SK-N-SH treated with all-trans-retinoic acid at 6 μM for 48 hours (cell line): Measurements from ENCODE around the gene AGAP3.

Experiments
- CSDC2 ChIP-seq: fragments of 250-450 bp; sonication (Bioruptor Pico); IDR thresholded peaks from 2 replicates; pipeline ENCODE4 v1.5.0; 2020; ENCODE audit warnings: mild to moderate bottlenecking, moderate library complexity
- ZFP30 ChIP-seq: fragments of 450-650 bp; formaldehyde crosslinking; IDR thresholded peaks from 2 replicates; pipeline ENCODE4 v1.5.0; 2022; ENCODE audit warnings: mild to moderate bottlenecking, moderate library complexity

DNA sequence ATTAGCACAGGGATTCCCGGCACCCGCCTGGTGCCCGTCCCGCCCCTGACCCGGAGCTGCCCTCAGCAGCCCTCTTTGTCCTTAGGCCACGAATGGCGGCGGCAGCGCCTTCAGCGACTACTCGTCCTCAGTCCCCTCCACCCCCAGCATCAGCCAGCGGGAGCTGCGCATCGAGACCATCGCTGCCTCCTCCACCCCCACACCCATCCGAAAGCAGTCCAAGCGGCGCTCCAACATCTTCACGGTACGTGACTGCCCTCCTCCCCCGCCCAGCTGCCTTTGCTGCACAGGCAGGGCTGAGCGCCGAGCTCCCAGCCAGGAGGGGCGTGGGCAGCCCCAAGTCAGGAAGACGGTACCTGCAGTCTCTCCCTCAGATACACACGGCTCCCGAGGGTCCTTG, 33.6 kb downstream of the AGAP3 start:
- TF ChIP-seq CSDC2 (CRISPR knock-in tag) (no peak), ZFP30 (CRISPR knock-in tag) (no peak)
